ENCODE measurements around the gene CCDC60.

The CCDC60 gene

GRCh38 chr12:119389687-119390086 lies 55.2 kb downstream of the CCDC60 start:
- no peaks in the 10 kb centered on the region for H3K27me3 Mint-ChIP-seq
- no peaks in the 10 kb centered on the region for H3K4me1 Mint-ChIP-seq
- ATAC-seq (no peak), DNase-seq (no peak)
- H3K9me3 Mint-ChIP-seq: peaks cover 5% of the 10 kb centered on the region
- no peaks in the 10 kb centered on the region for H3K36me3 Mint-ChIP-seq (ENCODE audit: low read depth)
- no peak overlapping the region for H3K4me3 Mint-ChIP-seq
- no peak overlapping the region for H3K27ac Mint-ChIP-seq

DNA sequence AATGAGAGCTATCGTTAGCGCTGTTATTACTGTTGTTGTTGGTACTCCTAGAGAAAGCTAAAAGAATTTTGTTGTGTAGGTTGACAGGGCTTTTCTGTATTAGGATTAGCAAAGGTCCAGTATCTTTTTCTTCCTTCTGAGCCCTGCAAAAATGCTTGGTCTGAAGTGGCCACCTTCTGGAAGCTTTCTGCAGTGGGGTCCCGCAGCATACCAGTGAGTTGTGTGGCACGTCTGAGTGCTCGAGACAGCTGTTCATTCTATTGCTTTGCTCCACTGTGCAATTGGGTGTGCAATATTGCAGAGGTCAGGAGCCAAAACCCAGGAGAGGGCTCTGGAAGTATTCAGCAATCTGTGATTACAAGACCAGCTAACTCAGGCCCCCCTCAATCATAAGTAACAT lies 57.1 kb downstream of the CCDC60 start:
- Mint-ChIP-seq H3K4me1 (no peaks in the 10 kb centered on the region), H3K27me3 (no peaks in the 10 kb centered on the region), H3K9me3 (no peaks in the 10 kb centered on the region), H3K27ac (no peak overlapping the region), H3K4me3 (no peak overlapping the region), H3K36me3 (ENCODE audit: low read depth) (no peaks in the 10 kb centered on the region)
- ATAC-seq (no peak), DNase-seq (no peak)

DNA sequence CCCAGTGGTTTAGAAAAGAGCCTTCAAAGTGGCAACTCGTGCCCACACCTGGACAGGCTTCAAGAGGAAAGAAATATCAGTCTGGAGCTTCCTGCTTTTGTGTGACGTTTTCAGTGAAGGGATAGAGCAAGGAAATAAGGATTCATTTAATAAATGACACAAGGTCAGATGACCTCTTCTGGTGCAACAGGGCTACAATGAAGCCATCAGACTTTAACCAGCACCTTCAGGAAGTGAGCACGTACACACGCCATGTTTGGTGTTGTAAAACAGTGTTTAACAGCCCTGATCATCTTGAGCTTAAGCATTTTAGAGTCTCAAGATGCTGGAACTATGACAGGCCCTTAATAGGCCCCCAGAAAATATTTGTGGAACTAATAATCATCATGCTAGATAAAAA lies 59.1 kb downstream of the CCDC60 start:
- Mint-ChIP-seq H3K36me3 (ENCODE audit: low read depth) (no peaks in the 10 kb centered on the region), H3K9me3 (no peaks in the 10 kb centered on the region), H3K27me3 (no peaks in the 10 kb centered on the region), H3K4me1 (no peaks in the 10 kb centered on the region), H3K27ac (no peak overlapping the region), H3K4me3 (no peak overlapping the region)
- no peak for DNase-seq
- no peak for ATAC-seq

GRCh38 chr12:119397540-119397939 lies 63.0 kb downstream of the CCDC60 start:
- DNase-seq: no peak
- Mint-ChIP-seq H3K4me3 (no peak overlapping the region), H3K4me1 (no peaks in the 10 kb centered on the region)

GRCh38 chr12:119398190-119398589 lies 63.7 kb downstream of the CCDC60 start:
- H3K36me3 Mint-ChIP-seq (ENCODE audit: low read depth): no peaks in the 10 kb centered on the region
- H3K4me1 Mint-ChIP-seq: no peaks in the 10 kb centered on the region
- no peak overlapping the region for H3K27ac Mint-ChIP-seq
- DNase-seq (no peak), ATAC-seq (no peak)
- H3K9me3 Mint-ChIP-seq: no peaks in the 10 kb centered on the region
- no peak overlapping the region for H3K4me3 Mint-ChIP-seq
- no peaks in the 10 kb centered on the region for H3K27me3 Mint-ChIP-seq

More at GRCh38 chr12:119397540-119397939, 63.0 kb downstream of the CCDC60 start:
- H3K9me3 Mint-ChIP-seq: no peaks in the 10 kb centered on the region
- H3K36me3 Mint-ChIP-seq (ENCODE audit: low read depth): no peaks in the 10 kb centered on the region
- H3K27me3 Mint-ChIP-seq: no peaks in the 10 kb centered on the region
- H3K27ac Mint-ChIP-seq: no peak overlapping the region
- ATAC-seq: no peak

DNA sequence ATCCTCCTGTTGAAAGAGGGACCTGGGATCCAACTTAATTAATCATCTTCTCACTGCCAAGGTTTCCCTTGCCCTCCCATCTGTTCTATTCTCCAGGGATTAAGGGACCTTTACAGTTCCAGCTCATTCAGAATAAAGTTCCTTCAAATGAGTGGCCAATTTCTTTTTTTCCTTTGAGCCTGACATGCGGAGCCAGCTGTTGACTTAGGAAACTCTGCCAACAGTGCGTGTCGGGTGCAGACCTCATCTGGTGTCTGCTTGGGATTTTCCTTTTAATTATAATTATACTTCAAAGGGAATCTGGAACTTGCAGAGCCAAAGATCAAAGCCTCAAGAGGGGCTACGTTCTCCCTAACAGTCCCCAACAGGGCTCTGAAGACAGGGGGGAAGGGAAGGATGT lies 64.8 kb downstream of the CCDC60 start:
- H3K36me3 Mint-ChIP-seq (ENCODE audit: low read depth): no peaks in the 10 kb centered on the region
- ATAC-seq: no peak
- no peak overlapping the region for H3K4me3 Mint-ChIP-seq

DNA sequence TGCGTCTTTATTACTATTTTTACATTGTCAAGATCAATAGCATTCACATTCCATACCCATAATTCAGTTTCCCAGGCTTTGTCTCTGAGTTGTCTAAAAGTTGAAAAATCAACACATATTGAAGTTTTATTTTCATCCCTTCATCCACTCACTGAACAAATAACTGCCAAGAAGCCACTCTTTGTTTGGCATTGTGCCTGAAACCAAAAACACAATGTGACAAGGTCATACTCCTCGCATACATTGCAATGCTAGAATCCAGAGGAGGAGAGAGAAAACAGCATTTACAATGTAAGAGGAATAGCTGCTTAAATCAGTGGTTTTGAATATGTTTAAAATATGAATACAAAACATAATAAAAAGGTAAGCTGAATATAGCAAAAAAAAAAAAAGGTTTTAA lies 71.8 kb downstream of the CCDC60 start:
- H3K9me3 Mint-ChIP-seq: no peaks in the 10 kb centered on the region
- no peaks in the 10 kb centered on the region for H3K4me1 Mint-ChIP-seq
- no peak overlapping the region for H3K27ac Mint-ChIP-seq
- no peaks in the 10 kb centered on the region for H3K36me3 Mint-ChIP-seq (ENCODE audit: low read depth)
- H3K4me3 Mint-ChIP-seq: no peak overlapping the region
- ATAC-seq (no peak), DNase-seq (no peak)
- peaks cover 1% of the 10 kb centered on the region for H3K27me3 Mint-ChIP-seq

More for the DNA sequence above, 64.8 kb downstream of the CCDC60 start:
- Mint-ChIP-seq H3K27ac (no peak overlapping the region), H3K27me3 (no peaks in the 10 kb centered on the region), H3K4me1 (no peaks in the 10 kb centered on the region), H3K9me3 (no peaks in the 10 kb centered on the region)
- no peak for DNase-seq

GRCh38 chr12:119406811-119407210 lies 72.3 kb downstream of the CCDC60 start:
- peaks cover 1% of the 10 kb centered on the region for H3K27me3 Mint-ChIP-seq
- H3K4me3 Mint-ChIP-seq: no peak overlapping the region
- no peak overlapping the region for H3K27ac Mint-ChIP-seq
- ATAC-seq: no peak
- H3K36me3 Mint-ChIP-seq (ENCODE audit: low read depth): no peaks in the 10 kb centered on the region
- H3K9me3 Mint-ChIP-seq: no peaks in the 10 kb centered on the region
- DNase-seq: no peak
- no peaks in the 10 kb centered on the region for H3K4me1 Mint-ChIP-seq

- H3K27me3 Mint-ChIP-seq: peaks cover 6% of the 10 kb centered on the region
- no peak overlapping the region for H3K27ac Mint-ChIP-seq
- ATAC-seq (no peak), DNase-seq (no peak)
- H3K4me3 Mint-ChIP-seq: no peak overlapping the region
- no peaks in the 10 kb centered on the region for H3K36me3 Mint-ChIP-seq (ENCODE audit: low read depth)
- H3K9me3 Mint-ChIP-seq: no peaks in the 10 kb centered on the region
- H3K4me1 Mint-ChIP-seq: no peaks in the 10 kb centered on the region
Observed at GRCh38 chr12:119409043-119409442, 74.5 kb downstream of the CCDC60 start.

- H3K27me3 Mint-ChIP-seq: peaks cover 10% of the 10 kb centered on the region
- H3K36me3 Mint-ChIP-seq (ENCODE audit: low read depth): no peaks in the 10 kb centered on the region
- H3K4me3 Mint-ChIP-seq: no peak overlapping the region
- ATAC-seq: no peak
- H3K4me1 Mint-ChIP-seq: no peaks in the 10 kb centered on the region
- H3K9me3 Mint-ChIP-seq: no peaks in the 10 kb centered on the region
- no peak for DNase-seq
- no peak overlapping the region for H3K27ac Mint-ChIP-seq
Observed at GRCh38 chr12:119410396-119410795, 75.9 kb downstream of the CCDC60 start.

- no peak overlapping the region for H3K4me3 Mint-ChIP-seq
- H3K4me1 Mint-ChIP-seq: no peaks in the 10 kb centered on the region
- peaks cover 11% of the 10 kb centered on the region for H3K27me3 Mint-ChIP-seq
- no peak for ATAC-seq
- no peaks in the 10 kb centered on the region for H3K36me3 Mint-ChIP-seq (ENCODE audit: low read depth)
- DNase-seq: no peak
- no peak overlapping the region for H3K27ac Mint-ChIP-seq
- H3K9me3 Mint-ChIP-seq: no peaks in the 10 kb centered on the region
Observed at GRCh38 chr12:119412306-119412705, 77.8 kb downstream of the CCDC60 start.

DNA sequence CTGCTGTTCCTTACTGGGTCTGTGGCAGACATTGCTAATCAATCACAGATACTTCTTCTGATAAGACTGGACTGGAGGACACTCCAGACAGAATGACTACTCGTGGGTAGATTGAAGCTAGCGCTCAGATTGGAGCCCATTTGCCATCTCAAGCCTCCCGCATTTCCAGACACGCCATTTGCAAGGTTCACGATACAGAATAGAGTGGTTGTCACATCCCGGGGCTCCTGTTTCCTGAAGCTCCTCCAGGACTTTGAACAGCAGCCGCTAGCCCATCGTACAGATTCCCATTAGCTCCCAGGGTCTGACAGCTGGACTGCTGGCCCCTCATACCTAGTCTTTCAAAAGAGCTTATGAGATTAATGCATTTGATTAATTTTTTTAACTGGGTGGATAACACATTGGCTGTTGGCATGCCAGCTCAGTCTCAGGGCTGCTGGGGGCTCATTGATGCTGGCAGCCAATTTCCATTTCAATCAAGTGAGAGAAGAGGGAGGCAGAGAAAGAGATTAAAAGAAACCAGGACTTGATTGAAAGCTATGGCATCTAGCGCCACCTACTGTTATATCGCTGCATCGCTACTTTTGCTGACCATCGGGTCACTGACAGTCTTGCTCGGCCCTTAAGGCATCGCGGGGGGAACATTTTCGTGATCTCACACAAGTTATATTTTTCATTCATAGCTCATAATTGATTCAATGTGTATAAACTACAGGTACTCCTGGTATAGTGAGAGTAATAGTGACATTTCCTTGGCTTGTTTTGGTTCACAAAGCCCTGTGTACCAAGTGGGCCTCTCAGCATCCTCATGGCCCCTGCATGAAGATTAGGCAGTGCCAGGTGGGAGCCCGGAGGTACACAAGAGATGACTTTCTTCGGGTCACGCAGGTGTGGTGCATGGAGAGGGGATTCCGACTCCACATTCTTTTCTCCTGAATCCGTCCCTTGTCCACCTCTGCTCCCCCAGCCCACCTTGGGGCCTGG lies 78.6 kb downstream of the CCDC60 start:
- Mint-ChIP-seq H3K36me3 (ENCODE audit: low read depth) (no peaks in the 10 kb centered on the region), H3K9me3 (no peaks in the 10 kb centered on the region), H3K4me3 (no peak overlapping the region), H3K27me3 (peaks cover 11% of the 10 kb centered on the region), H3K4me1 (no peaks in the 10 kb centered on the region), H3K27ac (no peak overlapping the region)
- no peak for ATAC-seq
- DNase-seq: peak; percentile 48

DNA sequence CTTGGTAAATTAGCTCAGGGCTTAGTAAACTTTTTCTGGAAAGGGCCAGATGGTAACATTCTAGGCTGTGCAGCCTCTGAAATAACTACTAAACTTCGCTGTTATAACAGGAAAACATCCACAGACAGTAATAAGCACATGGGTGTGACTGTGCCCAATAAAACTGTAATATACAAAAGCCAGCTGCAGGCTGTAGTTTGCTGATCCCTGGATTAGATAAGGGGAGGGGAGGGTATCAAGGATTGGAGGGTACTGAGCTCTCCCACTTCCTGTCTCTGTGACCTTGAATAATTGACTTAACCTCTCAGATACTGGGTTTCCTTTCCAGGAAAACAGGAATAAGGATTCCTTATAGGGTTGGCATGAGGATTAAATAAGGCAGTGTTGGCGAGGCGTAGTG lies 81.2 kb downstream of the CCDC60 start:
- H3K36me3 Mint-ChIP-seq (ENCODE audit: low read depth): no peaks in the 10 kb centered on the region
- H3K4me3 Mint-ChIP-seq: no peak overlapping the region
- DNase-seq (no peak), ATAC-seq (no peak)
- H3K27ac Mint-ChIP-seq: no peak overlapping the region
- no peaks in the 10 kb centered on the region for H3K9me3 Mint-ChIP-seq
- H3K4me1 Mint-ChIP-seq: no peaks in the 10 kb centered on the region
- peaks cover 15% of the 10 kb centered on the region for H3K27me3 Mint-ChIP-seq

DNA sequence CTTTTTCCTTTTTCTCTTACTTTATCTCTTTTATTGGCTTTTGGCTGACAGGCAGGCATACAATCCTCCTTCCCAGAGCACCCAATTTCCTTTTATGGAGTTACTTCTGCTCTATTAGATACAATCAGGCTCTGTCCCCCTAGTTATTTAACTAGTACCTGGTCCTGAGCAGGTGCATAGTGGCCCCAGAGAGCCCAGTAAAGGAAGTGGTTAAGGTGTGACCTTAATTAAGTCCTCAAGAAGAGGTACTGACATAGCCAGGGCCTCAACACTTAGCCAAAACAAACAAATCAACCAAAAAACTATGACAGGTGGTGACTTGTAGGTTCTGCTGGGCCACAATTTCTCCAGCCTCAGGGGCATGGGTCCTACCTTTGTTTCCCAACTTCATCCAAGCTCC lies 82.9 kb downstream of the CCDC60 start:
- no peaks in the 10 kb centered on the region for H3K4me1 Mint-ChIP-seq
- DNase-seq: no peak
- H3K27me3 Mint-ChIP-seq: peaks cover 24% of the 10 kb centered on the region
- H3K4me3 Mint-ChIP-seq: no peak overlapping the region
- no peaks in the 10 kb centered on the region for H3K9me3 Mint-ChIP-seq
- H3K36me3 Mint-ChIP-seq (ENCODE audit: low read depth): no peaks in the 10 kb centered on the region
- H3K27ac Mint-ChIP-seq: no peak overlapping the region
- ATAC-seq: no peak

DNA sequence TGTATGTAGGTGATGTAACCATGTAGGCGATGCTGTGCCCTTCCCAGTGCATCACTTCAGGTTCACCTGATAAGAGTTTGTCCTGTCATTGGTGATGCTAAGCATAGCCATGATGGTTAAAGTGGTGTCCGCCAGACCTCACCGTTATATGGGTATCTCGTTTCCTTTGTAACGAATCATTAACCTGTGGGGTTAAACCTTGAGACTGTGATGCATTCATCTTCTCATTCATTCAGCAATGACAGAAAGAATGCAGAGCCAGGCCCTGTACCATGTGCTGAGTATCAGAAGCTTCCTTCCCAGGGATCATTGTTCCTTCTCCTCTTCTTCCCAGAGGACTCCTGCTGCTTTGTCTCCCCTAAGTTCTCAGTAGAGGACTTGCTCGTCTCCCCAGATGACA lies 84.9 kb downstream of the CCDC60 start:
- no peaks in the 10 kb centered on the region for H3K4me1 Mint-ChIP-seq
- no peaks in the 10 kb centered on the region for H3K36me3 Mint-ChIP-seq (ENCODE audit: low read depth)
- no peak for ATAC-seq
- peaks cover 25% of the 10 kb centered on the region for H3K27me3 Mint-ChIP-seq
- no peak for DNase-seq
- no peak overlapping the region for H3K27ac Mint-ChIP-seq
- H3K4me3 Mint-ChIP-seq: no peak overlapping the region
- no peaks in the 10 kb centered on the region for H3K9me3 Mint-ChIP-seq

Measured in activated naive CD8-positive, alpha-beta T cell treated with anti-CD3 and anti-CD28 coated beads, Interleukin-2, amount 50 U/mL, for 24 hours (primary cell).